Spinal cord (tissue), 10 donors: ENCODE measurements around the gene NOS1AP. TPM values are rescaled to one million over a fixed set of nuclear protein-coding genes. Genes with fewer than 3 reads are reported as not detected.
"Not testable (repeated sequence)": the region's sequence is repeated elsewhere in the genome, so short reads cannot be mapped to it uniquely, and the experiment has no call there.

Experiments
- DNase-seq, 6 donors: peaks; one replicate each; pipeline versions ENCODE4 v3.0.0 to v3.0.0-alpha.2; 2013 to 2015; ENCODE audit warnings: low spot score in 6 of 6, low read depth in 4 of 6
- H3K27ac ChIP-seq: one replicate; pipeline ENCODE4 v1.5.1; 2013; ENCODE audit warnings: low read depth, low read length, control low read depth
- H3K27me3 ChIP-seq: one replicate; pipeline ENCODE4 v1.6.1; 2013; ENCODE audit warnings: low read length; ENCODE audit not compliant: control insufficient read depth, insufficient read depth
- H3K36me3 ChIP-seq: one replicate; pipeline ENCODE4 v1.6.1; 2013; ENCODE audit warnings: low read length; ENCODE audit not compliant: control insufficient read depth, insufficient read depth
- H3K4me1 ChIP-seq: one replicate; pipeline ENCODE4 v1.6.1; 2013; ENCODE audit warnings: low read length; ENCODE audit not compliant: control insufficient read depth, insufficient read depth
- H3K4me3 ChIP-seq: one replicate; pipeline ENCODE4 v1.5.1; 2013; ENCODE audit warnings: low read depth, low read length, control low read depth
- H3K9me3 ChIP-seq: one replicate; pipeline ENCODE4 v1.6.1; 2013; ENCODE audit warnings: low read length; ENCODE audit not compliant: control insufficient read depth, insufficient read depth
- WGBS: methylation state at CpG from one replicate; pipeline ENCODE4 v1.1.5; 2013; ENCODE audit warnings: missing lambda C conversion rate; ENCODE audit not compliant: insufficient coverage; 5-methylcytosine and 5-hydroxymethylcytosine counted together
- polyA plus RNA-seq, 2 donors: library from polyadenylated mRNA; unstranded; fragments of 120-200 nt; gene quantifications; one replicate each; pipeline ENCODE4 v1.2.1, GENCODE V29; 2013; ENCODE audit not compliant: insufficient read length in 2 of 2
- total RNA-seq, 2 donors: library from RNA; depleted of rRNA in 1 of 2; stranded (reverse); fragments of 120-200 nt in 1 of 2; fragments of >200 nt in 1 of 2; gene quantifications; one replicate each; pipeline versions ENCODE4 v1.2.3 to v1.2.4, GENCODE V29; 2013 to 2014
- donor health status: healthy.

Gene NOS1AP
- total and polyA plus RNA-seq, 4 donors: 4.2 to 9.9 (median 8.1) TPM

- H3K36me3 ChIP-seq: no peaks in the 10 kb centered on the region
- peaks cover 19% of the 10 kb centered on the region for H3K4me1 ChIP-seq
- no peaks in the 10 kb centered on the region for H3K27me3 ChIP-seq
- no peak overlapping the region for H3K27ac ChIP-seq
- no peak for DNase-seq
- no peak overlapping the region for H3K4me3 ChIP-seq
- H3K9me3 ChIP-seq: no peaks in the 10 kb centered on the region
These were observed 122.8 kb downstream of the NOS1AP start for GRCh38 chr1:162192306-162192678.

GRCh38 chr1:162192763-162193162 lies 123.3 kb downstream of the NOS1AP start:
- H3K36me3 ChIP-seq: no peaks in the 10 kb centered on the region
- H3K4me1 ChIP-seq: peaks cover 24% of the 10 kb centered on the region
- no peaks in the 10 kb centered on the region for H3K27me3 ChIP-seq
- H3K4me3 ChIP-seq: no peak overlapping the region
- no peaks in the 10 kb centered on the region for H3K9me3 ChIP-seq
- no CpG with 5 or more reads among the region's 1 CpG for WGBS
- no peak overlapping the region for H3K27ac ChIP-seq
- no peak for DNase-seq

GRCh38 chr1:162193221-162193620 lies 123.7 kb downstream of the NOS1AP start:
- DNase-seq: no peak
- Histone ChIP-seq H3K4me1 (peaks cover 25% of the 10 kb centered on the region), H3K36me3 (no peaks in the 10 kb centered on the region), H3K27me3 (no peaks in the 10 kb centered on the region), H3K27ac (no peak overlapping the region), H3K9me3 (no peaks in the 10 kb centered on the region), H3K4me3 (no peak overlapping the region)
- WGBS: 87% methylated on average over 1 of the region's 2 CpGs

GRCh38 chr1:162193815-162194214 lies 124.3 kb downstream of the NOS1AP start:
- H3K27me3 ChIP-seq: no peaks in the 10 kb centered on the region
- peak overlapping the region; percentile 1 for H3K27ac ChIP-seq
- 58% methylated on average over 3 of the region's 3 CpGs for WGBS
- H3K4me3 ChIP-seq: no peak overlapping the region
- peak in 2 of 6 donors; percentile 45 to 46 for DNase-seq
- H3K36me3 ChIP-seq: no peaks in the 10 kb centered on the region
- H3K4me1 ChIP-seq: peaks cover 22% of the 10 kb centered on the region
- no peaks in the 10 kb centered on the region for H3K9me3 ChIP-seq

GRCh38 chr1:162195567-162195966 lies 126.1 kb downstream of the NOS1AP start:
- Histone ChIP-seq H3K4me1 (peaks cover 22% of the 10 kb centered on the region), H3K9me3 (no peaks in the 10 kb centered on the region), H3K36me3 (no peaks in the 10 kb centered on the region), H3K4me3 (no peak overlapping the region), H3K27ac (no peak overlapping the region), H3K27me3 (no peaks in the 10 kb centered on the region)
- DNase-seq: no peak
- 65% methylated on average over 2 of the region's 4 CpGs for WGBS

- no peak overlapping the region for H3K4me3 ChIP-seq
- H3K9me3 ChIP-seq: no peaks in the 10 kb centered on the region
- H3K4me1 ChIP-seq: peaks cover 22% of the 10 kb centered on the region
- no peak overlapping the region for H3K27ac ChIP-seq
- DNase-seq: no peak
- 63% methylated on average over 1 of the region's 4 CpGs for WGBS
- H3K36me3 ChIP-seq: no peaks in the 10 kb centered on the region
- no peaks in the 10 kb centered on the region for H3K27me3 ChIP-seq
These were observed 126.9 kb downstream of the NOS1AP start for GRCh38 chr1:162196387-162196786.

GRCh38 chr1:162197041-162197531 lies 127.6 kb downstream of the NOS1AP start:
- H3K4me3 ChIP-seq: no peak overlapping the region
- H3K4me1 ChIP-seq: peaks cover 20% of the 10 kb centered on the region
- DNase-seq: no peak
- no peaks in the 10 kb centered on the region for H3K36me3 ChIP-seq
- H3K9me3 ChIP-seq: no peaks in the 10 kb centered on the region
- H3K27me3 ChIP-seq: no peaks in the 10 kb centered on the region
- no peak overlapping the region for H3K27ac ChIP-seq
- WGBS: 68% methylated on average over 8 of the region's 8 CpGs

- Histone ChIP-seq H3K9me3 (no peaks in the 10 kb centered on the region), H3K4me1 (peaks cover 16% of the 10 kb centered on the region), H3K27ac (no peak overlapping the region), H3K27me3 (no peaks in the 10 kb centered on the region), H3K4me3 (no peak overlapping the region), H3K36me3 (no peaks in the 10 kb centered on the region)
- DNase-seq: no peak
- 88% methylated on average over 10 of the region's 13 CpGs for WGBS
These were observed 128.3 kb downstream of the NOS1AP start for GRCh38 chr1:162197615-162198421.

- H3K27ac ChIP-seq: no peak overlapping the region
- peaks cover 9% of the 10 kb centered on the region for H3K4me1 ChIP-seq
- 92% methylated on average over 3 of the region's 5 CpGs for WGBS
- no peak overlapping the region for H3K4me3 ChIP-seq
- H3K27me3 ChIP-seq: no peaks in the 10 kb centered on the region
- no peaks in the 10 kb centered on the region for H3K36me3 ChIP-seq
- no peaks in the 10 kb centered on the region for H3K9me3 ChIP-seq
- no peak for DNase-seq
These were observed 130.8 kb downstream of the NOS1AP start for GRCh38 chr1:162200096-162200847.

- DNase-seq, H3K4me1 ChIP-seq: not testable (repeated sequence)
These were observed 131.6 kb downstream of the NOS1AP start for GRCh38 chr1:162201062-162201461.

More at GRCh38 chr1:162201062-162201461, 131.6 kb downstream of the NOS1AP start:
- not testable (repeated sequence) for H3K9me3 ChIP-seq, H3K27me3 ChIP-seq, H3K36me3 ChIP-seq, H3K4me3 ChIP-seq, H3K27ac ChIP-seq
